Stimulated activated CD8-positive, alpha-beta memory T cell treated with anti-CD3 and anti-CD28 coated beads, Interleukin-12 subunit alpha, Interleukin-12 subunit beta, amount 100 ng/mL, for 24 hours (primary cell): ENCODE measurements around the gene KRTAP3-1.
"Not testable (repeated sequence)": the region's sequence is repeated elsewhere in the genome, so short reads cannot be mapped to it uniquely, and the experiment has no call there.

ENCODE experiments used
- DNase-seq: peaks from one replicate; pipeline ENCODE4 v3.0.0-alpha.2; 2020; ENCODE audit errors: extremely low read depth

KRTAP3-1 gene

GRCh38 chr17:41015454-41015853 is 6.5 kb upstream of the KRTAP3-1 start:
- DNase-seq: no peak

- DNase-seq: no peak
Measured at GRCh38 chr17:41013606-41014005, 4.7 kb upstream of the KRTAP3-1 start.

- DNase-seq: no peak
Measured at GRCh38 chr17:41013181-41013580, 4.3 kb upstream of the KRTAP3-1 start.

GRCh38 chr17:41012326-41013120 is 3.6 kb upstream of the KRTAP3-1 start:
- DNase-seq: no peak

- no peak for DNase-seq
Measured at GRCh38 chr17:41010441-41010840, 1.5 kb upstream of the KRTAP3-1 start.

- DNase-seq: no peak
Measured at GRCh38 chr17:41009936-41010335, 1.0 kb upstream of the KRTAP3-1 start.

GRCh38 chr17:41009301-41009760 is 403 bp upstream of the KRTAP3-1 start:
- DNase-seq: no peak

GRCh38 chr17:41004397-41004796 is 4.5 kb downstream of the KRTAP3-1 start:
- DNase-seq: no peak

GRCh38 chr17:41003926-41004325 is 5.0 kb downstream of the KRTAP3-1 start:
- DNase-seq: no peak

GRCh38 chr17:41002814-41003213 is 6.1 kb downstream of the KRTAP3-1 start:
- DNase-seq: no peak

- DNase-seq: no peak
Measured at GRCh38 chr17:41001795-41002194, 7.1 kb downstream of the KRTAP3-1 start.

GRCh38 chr17:40999563-40999962 is 9.4 kb downstream of the KRTAP3-1 start, which contains the start of gene KRTAP3-2:
KRTAP3-2 (minus strand) TSS chr17:40999906; CDS start chr17:40999853, 53 bp downstream.
- not testable (repeated sequence) for DNase-seq

- no peak for DNase-seq
Measured at GRCh38 chr17:40997361-40997760, 11.6 kb downstream of the KRTAP3-1 start.

GRCh38 chr17:40996829-40997228 is 12.1 kb downstream of the KRTAP3-1 start:
- DNase-seq: no peak

GRCh38 chr17:40995116-40995515 is 13.8 kb downstream of the KRTAP3-1 start:
- no peak for DNase-seq

- DNase-seq: no peak
Measured at GRCh38 chr17:40993839-40994238, 15.1 kb downstream of the KRTAP3-1 start, which contains the start of gene KRTAP3-3. KRTAP3-3 (minus strand) TSS chr17:40994164; CDS start chr17:40994097, 67 bp downstream.

- no peak for DNase-seq
Measured at GRCh38 chr17:40993084-40993483, 15.8 kb downstream of the KRTAP3-1 start.

- DNase-seq: no peak
Measured at GRCh38 chr17:40992666-40993065, 16.3 kb downstream of the KRTAP3-1 start.

- no peak for DNase-seq
Measured at GRCh38 chr17:40986920-40987319, 22.0 kb downstream of the KRTAP3-1 start.

GRCh38 chr17:40984226-40984625 is 24.7 kb downstream of the KRTAP3-1 start, which contains the start of gene KRT40:
KRT40 (minus strand) TSS chr17:40984326; CDS start chr17:40984273, 53 bp downstream.
- no peak for DNase-seq

- no peak for DNase-seq
Measured at GRCh38 chr17:40981115-40981514, 27.8 kb downstream of the KRTAP3-1 start.

GRCh38 chr17:40980596-40980995 is 28.3 kb downstream of the KRTAP3-1 start:
- no peak for DNase-seq

GRCh38 chr17:40980117-40980516 is 28.8 kb downstream of the KRTAP3-1 start:
- no peak for DNase-seq
